HepG2 (cell line): ENCODE results near the gene TMEM114. TPM values are rescaled to one million over a fixed set of nuclear protein-coding genes. Genes with fewer than 3 reads are reported as not detected.
A peak's percentile ranks its signal among the peaks of the same experiment; 100 is the strongest.

Experiments
- ATAC-seq: fragments of 200-7000 bp; cut with Tn5 transposase; 3 replicates; pipeline ENCODE4 v1.9.1; 2020; ENCODE audit warnings: mild to moderate bottlenecking, moderate library complexity
- BruUV-seq: library from RNA; stranded (reverse); fragments of 400-500 nt; replicated peaks from 2 replicates; lab custom pipeline; 2021; lab: Mats Ljungman, UMichigan
- CTCF ChIA-PET: fragments of 300-600 bp; formaldehyde crosslinking; extraction: SDS; loops from one replicate; lab custom pipeline; 2021; ENCODE audit warnings: low total read pairs, inconsistent platforms, low intra/inter-chr PET ratio; lab: Yijun Ruan, JAX
- POLR2A ChIA-PET: fragments of 350-600 bp; sonication (Branson Sonifier 250); formaldehyde crosslinking; loops from one replicate; lab custom pipeline; 2020; ENCODE audit warnings: antibody characterized with exemption, inconsistent platforms; lab: Yijun Ruan, JAX
- DNase-seq: peaks from one replicate; pipeline ENCODE4 v3.0.0-alpha.2; 2015; ENCODE audit warnings: low spot score
- FAIRE-seq: peaks from 3 replicates; lab custom pipeline; 2011; peaks lifted over from hg19 to GRCh38; lab: Jason Lieb, UNC
- H2AFZ ChIP-seq: one replicate; pipeline ENCODE4 v1.6.1; 2011; ENCODE audit warnings: low read length, inconsistent platforms
- H3K27ac ChIP-seq: fragments of 300-600 bp; 3 replicates; pipeline ENCODE4 v1.8.0; 2011; ENCODE audit warnings: mixed run types, mild to moderate bottlenecking, mixed read lengths, low read length, inconsistent platforms; ENCODE audit not compliant: insufficient read depth; ENCODE audit errors: extremely low read length
- H3K27me3 ChIP-seq, 2 experiments: fragments of 200-600 bp in 1 of 2; 2 replicates in 1 of 2; 3 replicates in 1 of 2; pipeline versions ENCODE4 v1.6.0 to v1.8.0; 2011; ENCODE audit warnings: low read length in 2 of 2, mild to moderate bottlenecking in 2 of 2, moderate library complexity in 2 of 2, inconsistent platforms in 1 of 2; ENCODE audit not compliant: insufficient read depth in 2 of 2, control insufficient read depth in 1 of 2
- H3K36me3 ChIP-seq, 2 experiments: fragments of 200-600 bp in 1 of 2; replicated peaks in 1 of 2; 2 replicates in 1 of 2; 3 replicates in 1 of 2; pipeline versions ENCODE4 v1.5.1 to v1.8.0; 2011; ENCODE audit warnings: low read length in 2 of 2, inconsistent platforms in 1 of 2; ENCODE audit not compliant: insufficient read depth in 2 of 2, control insufficient read depth in 1 of 2
- H3K4me1 ChIP-seq: 2 replicates; pipeline ENCODE4 v1.5.1; 2012; ENCODE audit warnings: low read length, inconsistent platforms; ENCODE audit not compliant: insufficient read depth
- H3K4me2 ChIP-seq: 2 replicates; pipeline ENCODE4 v1.6.0; 2011; ENCODE audit warnings: low read depth, low read length, inconsistent platforms
- H3K4me3 ChIP-seq, 3 experiments: fragments of 200-600 bp in 1 of 3; sonication (generic), shearing (Covaris generic) in 1 of 3; replicated peaks in 1 of 3; 2 replicates each; pipeline ENCODE4 v1.5.1; 2011 to 2016; ENCODE audit warnings: low read length in 3 of 3, inconsistent platforms in 2 of 3, low read depth in 2 of 3, mild to moderate bottlenecking in 2 of 3, control low read depth in 1 of 3, mixed read lengths in 1 of 3; ENCODE audit not compliant: insufficient read depth in 1 of 3
- H3K79me2 ChIP-seq: one replicate; pipeline ENCODE4 v1.6.1; 2011; ENCODE audit warnings: low read length, inconsistent platforms; ENCODE audit not compliant: insufficient read depth
- H3K9ac ChIP-seq: 2 replicates; pipeline ENCODE4 v1.6.0; 2011; ENCODE audit warnings: mild to moderate bottlenecking, low read depth, low read length, inconsistent platforms; ENCODE audit not compliant: insufficient read depth
- H3K9me3 ChIP-seq: 2 replicates; pipeline ENCODE4 v1.5.1; 2012; ENCODE audit warnings: mild to moderate bottlenecking, low read length
- H4K20me1 ChIP-seq: 2 replicates; pipeline ENCODE4 v1.6.0; 2011; ENCODE audit warnings: inconsistent platforms, mild to moderate bottlenecking, low read length, moderate library complexity; ENCODE audit not compliant: insufficient read depth
- DNMT3B ChIP-seq: conservative IDR thresholded peaks from 2 replicates; pipeline ENCODE4 v1.6.1; 2016; ENCODE audit warnings: missing biosample characterization, control low read depth
- HCFC1 ChIP-seq: fragments of 150-350 bp; IDR thresholded peaks from 2 replicates; pipeline ENCODE4 v1.6.1; 2014; ENCODE audit warnings: low read depth, low read length
- MAFF ChIP-seq: IDR thresholded peaks from 2 replicates; pipeline ENCODE4 v1.6.1; 2011; ENCODE audit warnings: low read depth, low read length, improper control_type of control experiment
- MAFK ChIP-seq, 2 experiments: IDR thresholded peaks in 1 of 2; conservative IDR thresholded peaks in 1 of 2; 2 replicates each; pipeline ENCODE4 v1.6.1; 2011; ENCODE audit warnings: improper control_type of control experiment in 2 of 2, low read length in 2 of 2
- RELA ChIP-seq: sonication (generic); formaldehyde crosslinking; IDR thresholded peaks from 2 replicates; pipeline ENCODE4 v1.4.0; 2020; ENCODE audit warnings: missing genetic modification reagents
- ZUFSP ChIP-seq: sonication (generic); formaldehyde crosslinking; IDR thresholded peaks from 2 replicates; pipeline ENCODE4 v1.9.0; 2021; ENCODE audit warnings: missing genetic modification reagents, mild to moderate bottlenecking, borderline replicate concordance
- WGBS: methylation state at CpG from one replicate; pipeline ENCODE4 v1.1.6; 2017; ENCODE audit warnings: low lambda C conversion rate; 5-methylcytosine and 5-hydroxymethylcytosine counted together
- in situ Hi-C: cut with HindIII; loops from 2 replicates; pipeline ENCODE4 v1.10.0; 2017; ENCODE audit warnings: low pct_unique_long_range_greater_than_20kb; ENCODE audit not compliant: extremely low pct_ligation_motif_present
- intact Hi-C: fragments of 100-400 bp; cut with micrococcal nuclease; formaldehyde crosslinking; loops from one replicate; pipeline ENCODE4 v1.10.0; 2022; ENCODE audit not compliant: unreplicated experiment
- polyA plus RNA-seq, 8 experiments: library from polyadenylated mRNA; depleted of rRNA in 3 of 8; stranded (reverse) in 7 of 8; unstranded in 1 of 8; fragments of >200 nt; fragmentation: Illumina TruSeq in 4 of 8; extraction: Trizol in 4 of 8; gene quantifications; 2 replicates each; pipeline versions ENCODE4 v1.2.1 to v1.2.3, GENCODE V29; 2011 to 2016; ENCODE audit warnings: low read depth in 4 of 8, missing spikeins in 1 of 8, mixed read lengths in 1 of 8; ENCODE audit not compliant: insufficient read depth in 1 of 8
- total RNA-seq, 5 experiments: library from RNA; depleted of rRNA; stranded (reverse); fragments of >200 nt; fragmentation: Illumina TruSeq; extraction: Trizol; gene quantifications; 2 replicates each; pipeline ENCODE4 v1.2.3, GENCODE V29; 2016; ENCODE audit warnings: low read depth in 1 of 5
- TF ChIP-seq, protein P1 (sequence below): sonication (generic); formaldehyde crosslinking; IDR thresholded peaks from 2 replicates; pipeline ENCODE4 v1.4.0; 2020; ENCODE audit warnings: mild to moderate bottlenecking, low read depth, missing genetic modification reagents

The TMEM114 gene
- total and polyA plus RNA-seq, 2 of the 13 experiments (the other 11 are each of a cell fraction or from before 2014, with no cell fraction given): not detected

- in situ Hi-C loops: no loop called here
- no peak for TF ChIP-seq HCFC1
- TF ChIP-seq, protein P1, sequence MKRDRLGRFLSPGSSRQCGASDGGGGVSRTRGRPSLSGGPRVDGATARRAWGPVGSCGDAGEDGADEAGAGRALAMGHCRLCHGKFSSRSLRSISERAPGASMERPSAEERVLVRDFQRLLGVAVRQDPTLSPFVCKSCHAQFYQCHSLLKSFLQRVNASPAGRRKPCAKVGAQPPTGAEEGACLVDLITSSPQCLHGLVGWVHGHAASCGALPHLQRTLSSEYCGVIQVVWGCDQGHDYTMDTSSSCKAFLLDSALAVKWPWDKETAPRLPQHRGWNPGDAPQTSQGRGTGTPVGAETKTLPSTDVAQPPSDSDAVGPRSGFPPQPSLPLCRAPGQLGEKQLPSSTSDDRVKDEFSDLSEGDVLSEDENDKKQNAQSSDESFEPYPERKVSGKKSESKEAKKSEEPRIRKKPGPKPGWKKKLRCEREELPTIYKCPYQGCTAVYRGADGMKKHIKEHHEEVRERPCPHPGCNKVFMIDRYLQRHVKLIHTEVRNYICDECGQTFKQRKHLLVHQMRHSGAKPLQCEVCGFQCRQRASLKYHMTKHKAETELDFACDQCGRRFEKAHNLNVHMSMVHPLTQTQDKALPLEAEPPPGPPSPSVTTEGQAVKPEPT (CRISPR knock-in tag): no peak
- peak; percentile 74 for TF ChIP-seq MAFF
- TF ChIP-seq DNMT3B: no peak
- no peak for TF ChIP-seq ZUFSP
- TF ChIP-seq MAFK (conservative IDR thresholded peaks at IDR 0.05 in 1 of 2, IDR thresholded peaks at IDR 0.05 in 1 of 2; ENCODE audit: low read length in 2 of 2): peak; percentile 74 to 79
- TF ChIP-seq RELA (CRISPR knock-in tag): no peak
- CTCF ChIA-PET: no interaction called here
Measured at GRCh38 chr16:8528471-8528870, 61.8 kb downstream of the TMEM114 start.

More at GRCh38 chr16:8528471-8528870, 61.8 kb downstream of the TMEM114 start:
- Histone ChIP-seq H3K9me3 (no peaks in the 10 kb centered on the region), H3K4me3 (no peak overlapping the region), H3K27me3 (peaks cover 8 to 86% of the 10 kb centered on the region in 2 experiments; a peak in 4 of 5 replicates), H2AFZ (no peak overlapping the region), H3K27ac (no peak overlapping the region), H3K36me3 (no peaks in the 10 kb centered on the region), H3K9ac (no peak overlapping the region), H3K4me2 (no peak overlapping the region), H3K4me1 (peaks cover 4% of the 10 kb centered on the region; the same call in 1 of the 2 replicates), H4K20me1 (no peaks in the 10 kb centered on the region), H3K79me2 (no peaks in the 10 kb centered on the region)
- no peak for FAIRE-seq
- WGBS: 21% methylated on average over 5 of the region's 5 CpGs
- intact Hi-C loops: no loop called here
- no TSS peak for BruUV-seq
- no peak for DNase-seq
- ATAC-seq: no peak
- POLR2A ChIA-PET: no interaction called here
